ENCODE results near the gene CD200.
A peak's percentile ranks its signal among the peaks of the same experiment; 100 is the strongest.
"Not testable (repeated sequence)": the region's sequence is repeated elsewhere in the genome, so short reads cannot be mapped to it uniquely, and the experiment has no call there.

Gene CD200

GRCh38 chr3:112391648-112392047, 58.7 kb downstream of the CD200 start:
- peak; percentile 52 to 68 for DNase-seq

DNA sequence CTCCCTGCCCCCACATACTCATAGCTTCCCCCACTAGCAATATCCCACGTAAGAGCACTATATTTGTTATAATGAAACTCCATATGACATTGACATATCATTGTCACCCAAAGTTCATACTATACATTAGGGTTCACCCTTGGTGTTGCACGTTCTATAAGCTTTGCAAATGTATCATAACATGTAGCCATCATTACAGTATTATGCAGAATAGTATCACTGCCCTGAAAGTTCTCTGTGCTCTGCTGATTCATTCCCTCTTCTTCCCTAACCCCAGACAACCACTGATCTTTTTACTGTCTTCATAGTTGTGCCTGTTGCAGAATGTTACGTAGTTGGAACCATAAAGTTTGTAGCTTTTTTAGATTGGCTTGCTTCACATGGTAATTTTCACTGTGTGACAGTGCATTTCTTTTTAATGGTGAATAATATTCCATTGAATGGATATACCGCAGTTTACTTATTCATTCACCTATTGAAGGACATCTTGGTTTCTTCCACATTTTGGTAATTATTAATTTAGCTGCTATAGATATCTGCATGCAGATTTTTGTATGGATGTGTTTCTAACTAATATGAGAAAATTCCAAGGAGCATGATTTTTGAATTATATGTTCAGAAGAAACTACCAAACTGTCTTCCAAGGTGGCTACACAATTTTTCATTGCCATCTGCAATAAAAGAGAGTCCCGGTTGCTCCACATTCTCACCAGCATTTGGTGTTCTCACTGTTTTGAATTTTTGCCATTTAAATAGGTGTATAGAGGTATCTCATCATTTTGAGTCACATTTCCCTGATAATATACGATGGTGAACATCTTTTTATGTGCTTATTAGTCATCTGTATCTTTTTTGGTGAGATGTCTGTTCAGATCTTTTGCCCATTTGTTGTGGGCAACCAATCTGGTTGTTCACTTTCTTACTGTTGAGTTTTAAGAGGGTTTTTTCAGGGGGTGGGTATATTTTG, 59.7 kb downstream of the CD200 start:
- DNase-seq, result no peak

DNA sequence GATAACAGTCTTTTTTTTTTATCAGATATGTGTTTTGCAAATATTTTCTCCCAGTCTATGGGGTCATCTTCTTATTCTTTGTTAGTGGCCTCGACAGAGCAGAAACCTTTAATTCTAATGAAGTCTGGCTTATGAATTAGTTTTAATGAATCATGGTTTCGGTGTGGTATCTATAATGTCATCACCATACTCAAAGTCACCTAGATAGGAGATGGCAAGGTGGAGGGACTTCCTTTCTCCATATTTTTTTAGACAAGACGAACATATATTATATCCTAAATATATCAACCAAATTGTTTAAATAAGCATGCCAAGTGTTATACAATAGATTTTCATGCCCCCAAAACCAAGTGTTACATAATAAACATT, 60.4 kb downstream of the CD200 start:
- DNase-seq, result no peak

DNA sequence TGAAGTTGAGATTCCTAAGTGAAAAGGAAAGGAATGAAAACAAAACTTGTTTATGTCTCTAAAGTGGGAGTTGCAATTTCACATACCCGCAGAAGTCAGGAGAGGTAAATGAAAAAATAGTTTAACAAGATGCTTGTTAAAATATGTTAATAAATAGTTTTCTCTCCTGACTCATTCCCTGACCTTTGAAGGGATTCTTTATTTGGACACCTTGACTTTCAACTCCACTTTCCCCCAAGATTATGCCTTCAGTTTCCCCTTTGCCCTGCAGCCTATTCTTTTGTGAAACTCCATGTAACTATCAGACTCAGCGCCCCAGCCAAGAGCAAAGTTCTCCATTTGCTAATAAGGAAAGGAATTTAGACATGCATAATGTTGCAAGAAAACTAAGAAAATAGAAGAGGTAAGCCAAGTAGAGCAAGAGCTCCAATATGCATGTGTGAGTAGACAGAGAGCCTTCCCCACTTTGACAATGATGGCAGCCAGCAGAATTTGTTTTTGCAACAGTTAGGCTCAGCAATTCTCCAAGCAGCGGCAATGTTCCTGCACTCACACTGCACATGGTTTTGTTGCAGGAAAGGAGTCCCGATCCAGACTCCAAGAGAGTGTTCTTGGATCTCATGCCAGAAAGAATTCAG, 61.2 kb downstream of the CD200 start:
- DNase-seq, result no peak

DNA sequence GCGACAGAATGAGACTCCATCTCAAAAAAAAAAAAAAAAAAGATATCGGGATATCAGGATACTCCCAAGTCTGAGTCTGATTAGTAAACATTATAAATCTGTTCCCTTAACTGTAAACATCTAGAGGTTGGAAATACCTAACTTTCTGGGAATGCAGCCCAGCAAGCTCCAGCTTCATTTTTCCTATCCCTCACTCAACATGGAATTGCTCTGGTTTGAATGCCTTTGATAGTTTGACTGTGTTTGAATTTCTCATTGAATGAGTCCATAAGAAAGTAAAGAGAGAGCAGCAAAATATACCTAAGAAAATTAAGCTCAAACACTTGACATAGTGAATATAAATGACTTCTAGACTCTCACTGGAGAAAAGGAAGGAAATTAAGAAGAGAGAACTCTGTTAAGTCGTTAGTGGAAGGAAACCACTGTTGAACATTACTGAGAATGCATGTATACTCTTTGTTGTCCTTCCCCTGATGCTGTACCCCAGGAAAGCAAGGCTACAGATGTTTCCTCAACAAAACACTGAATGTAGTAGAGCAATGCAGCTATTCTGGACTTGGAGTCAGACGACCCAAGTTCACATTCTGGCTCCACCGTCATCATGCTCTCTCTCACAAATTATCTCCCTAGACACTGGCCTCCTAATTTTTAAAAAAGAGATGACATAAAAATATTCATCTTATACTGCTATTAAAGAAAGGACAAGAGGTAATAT, 62.4 kb downstream of the CD200 start:
- DNase-seq, result peak; percentile 98

DNA sequence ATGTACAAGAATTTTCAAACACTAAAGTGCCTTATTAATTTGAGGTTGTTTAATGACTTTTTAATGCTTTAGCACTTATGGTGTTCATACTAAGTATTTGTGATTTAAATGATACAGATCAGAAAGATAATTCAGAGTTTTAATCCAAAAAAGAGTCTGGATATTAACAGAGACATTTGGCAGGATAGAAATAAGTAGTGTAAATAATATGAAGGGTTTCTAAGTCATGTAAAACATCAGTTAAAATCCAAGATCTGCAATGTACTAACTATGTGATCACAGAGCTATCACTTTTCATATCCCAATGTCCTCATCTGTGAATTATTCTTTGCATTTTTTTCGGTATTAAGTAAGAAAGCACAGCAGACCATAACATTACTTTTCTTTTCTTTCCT, 62.9 kb downstream of the CD200 start:
- no peak for DNase-seq

DNA sequence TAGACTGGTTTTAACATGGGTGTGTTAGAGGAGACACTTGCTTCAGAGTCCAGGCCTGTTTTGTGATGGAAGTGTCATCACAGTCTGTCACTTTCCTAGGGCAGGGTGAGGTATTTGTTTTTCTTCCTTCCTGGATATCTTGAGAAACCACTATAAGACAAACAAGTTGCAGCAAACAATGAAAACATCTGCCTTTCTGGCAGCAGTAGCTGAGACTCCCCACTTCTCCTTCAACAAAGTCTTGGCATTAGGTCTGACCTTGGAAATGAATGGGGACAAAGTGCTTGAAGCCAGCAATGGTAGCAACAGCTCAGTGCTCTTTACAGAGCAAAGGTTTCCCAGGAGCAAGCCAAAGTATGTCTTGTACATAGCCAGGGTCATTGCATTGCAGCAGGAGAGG, 64.6 kb downstream of the CD200 start:
- no peak for DNase-seq

DNA sequence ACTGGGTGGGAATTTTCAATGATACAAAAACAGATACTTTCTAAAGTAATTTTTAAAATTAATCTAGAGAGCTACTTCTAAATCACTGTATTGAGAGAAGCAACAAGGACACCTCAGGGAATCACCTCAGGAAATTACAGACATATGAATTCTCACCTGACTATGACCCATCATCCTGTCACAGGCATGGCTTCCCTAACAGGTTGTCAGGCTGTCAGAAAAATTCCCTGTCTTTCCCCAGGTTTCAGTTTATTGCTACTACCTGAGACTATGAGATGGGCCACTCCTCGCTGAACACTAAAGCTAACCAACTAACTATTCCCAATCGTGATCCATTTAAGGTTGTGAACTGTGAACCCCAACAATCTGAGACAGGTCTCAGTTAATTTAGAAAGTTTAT, 66.1 kb downstream of the CD200 start:
- DNase-seq, result no peak

DNA sequence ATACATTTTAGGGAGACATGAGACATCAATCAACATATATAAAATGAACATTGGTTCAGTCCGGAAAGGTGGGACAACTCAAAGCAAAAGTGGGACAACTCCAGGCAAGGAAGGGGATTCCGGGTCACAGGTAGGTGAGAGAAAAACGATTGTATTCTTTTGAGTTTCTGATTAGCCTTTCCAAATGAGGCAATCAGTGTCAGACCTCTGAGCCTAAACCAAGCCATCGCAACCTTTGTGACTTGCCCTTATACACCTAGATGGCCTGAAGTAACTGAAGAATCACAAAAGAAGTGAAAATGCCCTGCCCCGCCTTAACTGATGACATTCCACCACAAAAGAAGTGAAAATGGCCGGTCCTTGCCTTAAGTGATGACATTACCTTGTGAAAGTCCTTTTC, 66.6 kb downstream of the CD200 start:
- not testable (repeated sequence) for DNase-seq

- not testable (repeated sequence) for DNase-seq
Measured at GRCh38 chr3:112400317-112400716, 67.4 kb downstream of the CD200 start.

- DNase-seq, result no peak
Measured at GRCh38 chr3:112401617-112402016, 68.7 kb downstream of the CD200 start.

- DNase-seq, result no peak
Measured at GRCh38 chr3:112403103-112403502, 70.1 kb downstream of the CD200 start.

DNA sequence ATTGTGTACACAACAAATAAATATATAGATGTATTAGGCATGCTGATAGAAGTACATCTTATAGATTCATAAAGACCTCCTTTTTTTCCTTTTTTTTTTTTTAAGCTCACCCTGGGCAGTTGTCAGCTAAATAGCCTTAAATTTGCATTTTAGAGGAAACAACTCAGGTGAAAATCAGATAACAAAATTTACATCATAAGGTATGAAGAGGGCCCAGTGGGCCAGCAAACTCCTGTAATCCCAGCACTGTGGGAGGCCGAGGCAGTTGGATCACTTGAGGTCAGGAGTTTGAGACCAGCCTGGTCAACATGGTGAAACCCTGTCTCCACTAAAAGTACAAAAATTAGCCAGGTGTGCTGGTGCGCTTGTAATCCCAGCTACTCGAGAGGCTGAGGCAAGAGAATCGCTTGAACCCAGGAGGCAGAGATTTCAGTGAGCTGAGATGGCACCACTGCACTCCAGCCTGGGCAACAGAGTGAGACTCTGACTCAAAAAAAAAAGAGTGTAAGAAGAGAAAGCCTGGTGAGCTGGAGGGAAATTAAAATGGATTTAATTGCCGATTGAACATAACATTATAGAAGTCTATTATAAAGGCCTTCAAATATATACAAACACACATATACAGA, 72.1 kb downstream of the CD200 start:
- not testable (repeated sequence) for DNase-seq

DNA sequence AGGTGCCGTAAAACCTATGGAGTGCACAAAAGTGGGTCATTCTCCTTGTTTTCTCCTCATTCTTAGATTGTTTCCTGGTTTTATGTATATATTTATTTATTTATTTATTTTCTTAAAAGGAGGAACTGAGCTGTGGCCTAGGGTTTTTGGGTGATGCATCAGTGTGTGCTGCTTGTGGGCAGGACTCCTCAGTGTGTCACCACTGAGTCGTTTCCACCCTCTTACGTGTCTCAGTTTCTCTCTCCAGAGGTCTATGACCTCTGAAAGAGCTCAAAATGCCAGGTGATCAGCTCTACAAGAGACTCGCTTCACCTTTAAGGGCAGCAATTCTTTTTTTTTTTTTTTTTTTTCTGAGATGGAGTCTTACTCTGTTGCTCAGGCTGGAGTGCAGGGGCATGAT, 72.9 kb downstream of the CD200 start:
- DNase-seq, result peak; percentile 42 to 49

DNA sequence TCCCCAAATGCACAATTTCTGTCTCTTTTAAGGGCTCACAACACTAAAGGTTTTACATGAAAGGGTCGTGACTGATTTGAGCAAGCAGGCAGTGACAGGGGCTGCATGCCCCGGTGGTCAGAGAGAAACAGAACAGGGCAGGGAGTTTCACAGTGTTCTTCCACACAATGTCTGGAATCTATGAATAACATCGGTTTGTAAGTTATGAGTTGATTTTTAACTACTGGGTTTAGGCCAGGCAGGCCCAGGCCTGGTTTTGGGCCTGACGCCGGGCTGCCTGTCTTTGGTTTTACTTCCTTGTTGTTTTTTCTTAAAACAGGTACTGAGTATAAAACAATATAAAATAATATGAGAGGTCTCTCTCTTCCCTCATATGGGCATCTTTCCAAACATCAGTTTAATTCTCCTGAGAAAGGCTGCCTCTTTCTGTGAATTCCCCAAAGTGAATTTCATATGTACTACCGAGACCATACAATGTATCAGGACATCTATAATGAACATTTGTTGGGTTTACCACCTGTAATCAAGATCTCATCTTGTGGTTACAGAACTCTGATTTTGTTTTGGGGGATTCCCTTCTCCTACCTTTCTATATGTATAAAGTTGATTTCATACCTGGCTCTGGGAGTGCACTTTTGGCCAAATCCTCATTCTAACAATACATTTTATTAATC, 74.4 kb downstream of the CD200 start:
- DNase-seq, result no peak

- DNase-seq, result no peak
Measured at GRCh38 chr3:112407888-112408702, 75.1 kb downstream of the CD200 start.

- no peak for DNase-seq
Measured at GRCh38 chr3:112409041-112409440, 76.1 kb downstream of the CD200 start.

DNA sequence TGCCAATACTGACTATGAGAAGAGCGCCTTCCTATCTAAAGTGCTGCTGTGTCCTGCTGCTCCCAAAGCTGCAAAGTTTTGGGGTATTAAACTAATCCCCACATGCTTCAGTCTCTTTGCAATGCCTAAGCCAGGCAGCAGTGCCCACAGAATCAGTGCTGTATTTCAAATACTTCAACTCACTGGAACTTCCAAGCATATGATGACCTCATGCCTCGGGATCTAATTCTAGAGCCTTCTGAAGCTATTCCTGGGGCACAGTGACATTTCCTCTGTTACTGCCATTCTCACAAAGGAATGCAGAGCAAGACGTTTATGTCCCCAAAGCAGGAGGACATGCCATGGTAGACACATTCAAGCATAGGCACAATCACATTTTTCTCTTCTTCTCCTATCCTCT, 78.5 kb downstream of the CD200 start:
- DNase-seq, result no peak
